HEK293 (cell line): ENCODE measurements around the gene LRP5.

Experiments used
- BCL11A ChIP-seq: fragments of 450-650 bp; formaldehyde crosslinking; IDR thresholded peaks from 2 replicates; pipeline ENCODE4 v1.5.1; 2016; ENCODE audit warnings: low read depth, missing biosample characterization, missing genetic modification characterization
- OVOL3 ChIP-seq: fragments of 450-650 bp; formaldehyde crosslinking; IDR thresholded peaks from 2 replicates; pipeline ENCODE4 v1.5.1; 2016; ENCODE audit warnings: missing biosample characterization, missing genetic modification characterization
- ZNF175 ChIP-seq: fragments of 450-650 bp; formaldehyde crosslinking; IDR thresholded peaks from 2 replicates; pipeline ENCODE4 v1.5.1; 2016; ENCODE audit warnings: missing biosample characterization, missing genetic modification characterization
- ZNF610 ChIP-seq: fragments of 450-650 bp; formaldehyde crosslinking; IDR thresholded peaks from 2 replicates; pipeline ENCODE4 v1.5.1; 2016; ENCODE audit warnings: missing biosample characterization, missing genetic modification characterization, borderline replicate concordance
- ZNF747 ChIP-seq: fragments of 450-650 bp; formaldehyde crosslinking; IDR thresholded peaks from 2 replicates; pipeline ENCODE4 v1.5.1; 2016; ENCODE audit warnings: missing biosample characterization, missing genetic modification characterization
- TF ChIP-seq, protein P1 (sequence below): fragments of 450-650 bp; formaldehyde crosslinking; IDR thresholded peaks from 2 replicates; pipeline ENCODE4 v1.5.1; 2016; ENCODE audit warnings: missing biosample characterization, missing genetic modification characterization

DNA sequence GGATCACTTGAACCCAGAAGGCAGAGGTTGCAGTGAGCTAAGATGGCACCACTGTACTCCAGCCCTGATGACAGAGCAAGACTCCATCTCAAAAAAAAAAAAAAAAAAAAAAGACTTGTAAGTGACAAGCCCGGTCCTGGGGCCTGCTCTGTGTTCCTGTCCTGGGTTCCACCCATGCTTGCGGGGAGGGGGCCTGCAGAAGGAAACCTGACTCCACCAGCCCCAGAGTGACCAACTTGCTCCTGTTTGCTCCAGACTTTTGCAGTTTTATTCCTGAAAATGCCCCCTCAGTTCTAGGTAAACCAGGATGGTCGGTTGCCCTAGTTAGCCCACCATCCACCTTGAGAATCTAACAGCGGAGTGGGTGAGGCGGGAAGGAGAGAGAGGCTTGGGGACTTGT, 10.1 kb upstream of the LRP5 start:
- TF ChIP-seq, protein P1, sequence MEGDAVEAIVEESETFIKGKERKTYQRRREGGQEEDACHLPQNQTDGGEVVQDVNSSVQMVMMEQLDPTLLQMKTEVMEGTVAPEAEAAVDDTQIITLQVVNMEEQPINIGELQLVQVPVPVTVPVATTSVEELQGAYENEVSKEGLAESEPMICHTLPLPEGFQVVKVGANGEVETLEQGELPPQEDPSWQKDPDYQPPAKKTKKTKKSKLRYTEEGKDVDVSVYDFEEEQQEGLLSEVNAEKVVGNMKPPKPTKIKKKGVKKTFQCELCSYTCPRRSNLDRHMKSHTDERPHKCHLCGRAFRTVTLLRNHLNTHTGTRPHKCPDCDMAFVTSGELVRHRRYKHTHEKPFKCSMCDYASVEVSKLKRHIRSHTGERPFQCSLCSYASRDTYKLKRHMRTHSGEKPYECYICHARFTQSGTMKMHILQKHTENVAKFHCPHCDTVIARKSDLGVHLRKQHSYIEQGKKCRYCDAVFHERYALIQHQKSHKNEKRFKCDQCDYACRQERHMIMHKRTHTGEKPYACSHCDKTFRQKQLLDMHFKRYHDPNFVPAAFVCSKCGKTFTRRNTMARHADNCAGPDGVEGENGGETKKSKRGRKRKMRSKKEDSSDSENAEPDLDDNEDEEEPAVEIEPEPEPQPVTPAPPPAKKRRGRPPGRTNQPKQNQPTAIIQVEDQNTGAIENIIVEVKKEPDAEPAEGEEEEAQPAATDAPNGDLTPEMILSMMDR (tag by site-specific recombination), result no peak
- TF ChIP-seq BCL11A (tag by site-specific recombination), result no peak
- no peak for TF ChIP-seq OVOL3
- no peak for TF ChIP-seq ZNF610 (tag by site-specific recombination)
- TF ChIP-seq ZNF747, result no peak
- TF ChIP-seq ZNF175 (tag by site-specific recombination), result no peak
